GM23338 (cell line): ENCODE data around the gene NTN1.

ENCODE experiments used
- EZH2 ChIP-seq: fragments of 200-600 bp; sonication (generic); IDR thresholded peaks from one replicate; pipeline ENCODE4 v1.8.0; 2017; ENCODE audit warnings: antibody characterized with exemption, mild to moderate bottlenecking, low read depth; ENCODE audit not compliant: unreplicated experiment
- POLR2AphosphoS5 ChIP-seq: IDR thresholded peaks from 2 replicates; pipeline ENCODE4 v1.6.1; 2016; ENCODE audit warnings: antibody characterized with exemption, low read depth
- TF ChIP-seq, protein P1 (sequence below), 2 experiments: fragments of 200-600 bp in 1 of 2; sonication (generic) in 1 of 2; conservative IDR thresholded peaks; 2 replicates each; pipeline versions ENCODE4 v1.5.1 to v1.6.1; 2016 to 2017; ENCODE audit warnings: antibody characterized with exemption in 2 of 2, low read depth in 2 of 2, mild to moderate bottlenecking in 2 of 2, moderate library complexity in 1 of 2

DNA sequence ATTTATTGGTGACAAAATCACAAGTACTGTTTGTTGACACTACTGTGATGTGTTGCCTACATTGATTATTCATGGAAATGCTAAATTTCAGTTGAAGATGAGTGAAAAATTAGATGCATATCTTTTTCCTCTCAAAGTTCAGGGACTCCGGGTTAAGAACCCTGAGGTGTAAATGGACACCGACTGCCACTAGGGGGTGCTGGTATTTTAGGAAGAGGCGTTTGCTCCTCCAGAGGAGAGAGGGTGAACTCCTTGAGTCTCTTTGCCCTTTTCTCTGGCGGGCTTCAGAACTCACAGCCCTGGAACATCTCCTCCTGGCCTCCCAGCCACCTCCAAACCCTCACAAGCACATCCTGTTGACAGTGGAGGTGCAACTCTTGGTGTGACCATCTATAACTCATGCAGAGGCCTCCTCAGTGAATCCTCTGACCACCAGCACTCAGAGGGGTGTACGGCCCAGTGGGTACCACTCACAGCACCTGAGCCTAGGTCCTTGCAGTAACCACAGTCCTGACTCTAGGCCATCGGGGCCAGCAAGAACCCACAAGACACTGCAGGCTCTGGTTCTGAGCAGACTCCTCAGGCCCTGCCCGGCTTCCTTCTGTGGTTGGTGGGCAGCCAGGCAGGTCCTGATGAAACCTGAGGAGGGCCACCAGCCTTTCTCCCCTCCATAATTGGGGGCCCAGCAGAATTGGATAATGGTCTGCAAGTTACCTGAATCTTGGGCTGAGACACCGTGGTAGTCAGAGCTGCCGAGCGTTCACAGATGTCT is 29.6 kb upstream of the NTN1 start:
- TF ChIP-seq, protein P1, sequence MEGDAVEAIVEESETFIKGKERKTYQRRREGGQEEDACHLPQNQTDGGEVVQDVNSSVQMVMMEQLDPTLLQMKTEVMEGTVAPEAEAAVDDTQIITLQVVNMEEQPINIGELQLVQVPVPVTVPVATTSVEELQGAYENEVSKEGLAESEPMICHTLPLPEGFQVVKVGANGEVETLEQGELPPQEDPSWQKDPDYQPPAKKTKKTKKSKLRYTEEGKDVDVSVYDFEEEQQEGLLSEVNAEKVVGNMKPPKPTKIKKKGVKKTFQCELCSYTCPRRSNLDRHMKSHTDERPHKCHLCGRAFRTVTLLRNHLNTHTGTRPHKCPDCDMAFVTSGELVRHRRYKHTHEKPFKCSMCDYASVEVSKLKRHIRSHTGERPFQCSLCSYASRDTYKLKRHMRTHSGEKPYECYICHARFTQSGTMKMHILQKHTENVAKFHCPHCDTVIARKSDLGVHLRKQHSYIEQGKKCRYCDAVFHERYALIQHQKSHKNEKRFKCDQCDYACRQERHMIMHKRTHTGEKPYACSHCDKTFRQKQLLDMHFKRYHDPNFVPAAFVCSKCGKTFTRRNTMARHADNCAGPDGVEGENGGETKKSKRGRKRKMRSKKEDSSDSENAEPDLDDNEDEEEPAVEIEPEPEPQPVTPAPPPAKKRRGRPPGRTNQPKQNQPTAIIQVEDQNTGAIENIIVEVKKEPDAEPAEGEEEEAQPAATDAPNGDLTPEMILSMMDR (conservative IDR thresholded peaks at IDR 0.05; ENCODE audit: low read depth in 2 of 2): peak; percentile 87 to 93
- no peak for TF ChIP-seq POLR2AphosphoS5
- TF ChIP-seq EZH2: no peak
